Neural progenitor cell (in vitro differentiated cells): ENCODE data around the gene MYL10. TPM values are rescaled to one million over a fixed set of nuclear protein-coding genes. Genes with fewer than 3 reads are reported as not detected.
A peak's percentile ranks its signal among the peaks of the same experiment; 100 is the strongest.

Experiments
- DNase-seq: peaks from one replicate; pipeline ENCODE4 v3.0.0-alpha.2; 2016; ENCODE audit warnings: low spot score
- H2AFZ ChIP-seq: fragments of 200-600 bp; sonication (generic); replicated peaks from 2 replicates; pipeline ENCODE4 v1.6.1; 2016; ENCODE audit warnings: antibody characterized with exemption
- H3F3A ChIP-seq: fragments of 200-600 bp; sonication (generic); 2 replicates; pipeline ENCODE4 v1.6.1; 2016; ENCODE audit warnings: antibody characterized with exemption, low read depth
- H3K27ac ChIP-seq: fragments of 200-600 bp; sonication (generic); 2 replicates; pipeline ENCODE4 v1.5.1; 2016; ENCODE audit warnings: mild to moderate bottlenecking
- H3K27me3 ChIP-seq: fragments of 200-600 bp; sonication (generic); 2 replicates; pipeline ENCODE4 v1.6.1; 2016; ENCODE audit warnings: mild to moderate bottlenecking, moderate library complexity
- H3K36me3 ChIP-seq: fragments of 200-600 bp; sonication (generic); 2 replicates; pipeline ENCODE4 v1.5.1; 2016
- H3K4me1 ChIP-seq: fragments of 200-600 bp; sonication (generic); 2 replicates; pipeline ENCODE4 v1.6.1; 2016; ENCODE audit warnings: mixed run types
- H3K4me2 ChIP-seq: fragments of 200-600 bp; sonication (generic); 2 replicates; pipeline ENCODE4 v1.6.1; 2016
- H3K4me3 ChIP-seq: fragments of 200-600 bp; sonication (generic); 2 replicates; pipeline ENCODE4 v1.5.1; 2016
- H3K79me2 ChIP-seq: fragments of 200-600 bp; sonication (generic); 2 replicates; pipeline ENCODE4 v1.6.1; 2016; ENCODE audit warnings: low read depth
- H3K9ac ChIP-seq: fragments of 200-600 bp; sonication (generic); 2 replicates; pipeline ENCODE4 v1.6.1; 2016
- H3K9me3 ChIP-seq: fragments of 200-600 bp; sonication (generic); 2 replicates; pipeline ENCODE4 v1.5.1; 2016; ENCODE audit warnings: low read depth
- H4K20me1 ChIP-seq: fragments of 200-600 bp; sonication (generic); 2 replicates; pipeline ENCODE4 v1.6.1; 2016; ENCODE audit warnings: low read depth
- H3K27ac Mint-ChIP-seq: 3 replicates; pipeline ENCODE4 v1.8.0; 2021; ENCODE audit warnings: mixed read lengths
- H3K27me3 Mint-ChIP-seq: 2 replicates; pipeline ENCODE4 v1.8.0; 2022; ENCODE audit warnings: low read depth, mild to moderate bottlenecking, inconsistent platforms, moderate library complexity, mixed read lengths; ENCODE audit not compliant: insufficient read depth
- H3K36me3 Mint-ChIP-seq: 3 replicates; pipeline ENCODE4 v1.8.0; 2021; ENCODE audit warnings: mixed read lengths
- H3K4me1 Mint-ChIP-seq: 3 replicates; pipeline ENCODE4 v1.8.0; 2021; ENCODE audit warnings: mixed read lengths
- H3K4me3 Mint-ChIP-seq: 3 replicates; pipeline ENCODE4 v1.8.0; 2021; ENCODE audit warnings: mild to moderate bottlenecking, moderate library complexity, mixed read lengths
- H3K9me3 Mint-ChIP-seq: 3 replicates; pipeline ENCODE4 v1.8.0; 2020; ENCODE audit warnings: mixed read lengths
- EZH2 ChIP-seq: fragments of 200-600 bp; sonication (generic); IDR thresholded peaks from 2 replicates; pipeline ENCODE4 v1.6.1; 2017; ENCODE audit warnings: antibody characterized with exemption, mild to moderate bottlenecking, moderate library complexity
- EZH2phosphoT487 ChIP-seq: fragments of 200-600 bp; sonication (generic); IDR thresholded peaks from 2 replicates; pipeline ENCODE4 v1.6.1; 2017; ENCODE audit warnings: antibody characterized with exemption
- total RNA-seq: library from RNA; depleted of rRNA; stranded (reverse); fragments of >200 nt; gene quantifications from 2 replicates; pipeline ENCODE4 v1.2.3, GENCODE V29; 2015; ENCODE audit warnings: low replicate concordance
- TF ChIP-seq, protein P1 (sequence below): fragments of 200-600 bp; sonication (generic); IDR thresholded peaks from 2 replicates; pipeline ENCODE4 v1.5.1; 2017; ENCODE audit warnings: antibody characterized with exemption, mild to moderate bottlenecking

The MYL10 gene
- total RNA-seq, 1 donor from 2014 or later: not detected

DNA sequence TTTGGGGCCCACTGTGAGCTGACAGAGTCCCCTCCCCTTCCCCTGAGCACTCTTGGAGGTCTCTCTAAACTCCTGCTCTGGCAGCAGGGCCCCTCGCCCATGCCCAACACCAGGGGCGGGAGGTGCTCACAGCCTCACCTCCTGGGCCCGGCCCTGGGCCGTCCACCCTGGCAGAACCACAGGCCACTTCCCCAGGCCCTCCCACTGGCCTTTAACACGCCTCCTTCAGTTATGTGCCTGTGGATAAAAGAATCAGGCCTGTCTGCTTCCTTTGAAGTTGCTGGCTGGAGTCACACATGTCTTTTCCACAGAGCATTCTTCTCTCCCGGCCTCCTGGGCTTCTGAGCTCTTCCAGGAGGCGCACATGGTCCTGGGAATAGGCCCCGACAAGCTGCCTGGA is 10.2 kb downstream of the MYL10 start:
- Histone ChIP-seq H4K20me1 (no peaks in the 10 kb centered on the region), H3F3A (peaks cover 3% of the 10 kb centered on the region), H3K9me3 (no peaks in the 10 kb centered on the region), H3K9ac (no peak overlapping the region), H3K36me3 (no peaks in the 10 kb centered on the region), H2AFZ (no peak overlapping the region), H3K4me3 (no peak overlapping the region), H3K27me3 (no peaks in the 10 kb centered on the region), H3K27ac (no peak overlapping the region), H3K4me1 (peaks cover 6% of the 10 kb centered on the region), H3K79me2 (no peaks in the 10 kb centered on the region), H3K4me2 (no peak overlapping the region)
- H3K27ac Mint-ChIP-seq: peak overlapping the region; percentile 94
- no peak overlapping the region for H3K4me3 Mint-ChIP-seq
- DNase-seq: no peak
- no peak for TF ChIP-seq EZH2
- TF ChIP-seq EZH2phosphoT487: no peak
- TF ChIP-seq, protein P1, sequence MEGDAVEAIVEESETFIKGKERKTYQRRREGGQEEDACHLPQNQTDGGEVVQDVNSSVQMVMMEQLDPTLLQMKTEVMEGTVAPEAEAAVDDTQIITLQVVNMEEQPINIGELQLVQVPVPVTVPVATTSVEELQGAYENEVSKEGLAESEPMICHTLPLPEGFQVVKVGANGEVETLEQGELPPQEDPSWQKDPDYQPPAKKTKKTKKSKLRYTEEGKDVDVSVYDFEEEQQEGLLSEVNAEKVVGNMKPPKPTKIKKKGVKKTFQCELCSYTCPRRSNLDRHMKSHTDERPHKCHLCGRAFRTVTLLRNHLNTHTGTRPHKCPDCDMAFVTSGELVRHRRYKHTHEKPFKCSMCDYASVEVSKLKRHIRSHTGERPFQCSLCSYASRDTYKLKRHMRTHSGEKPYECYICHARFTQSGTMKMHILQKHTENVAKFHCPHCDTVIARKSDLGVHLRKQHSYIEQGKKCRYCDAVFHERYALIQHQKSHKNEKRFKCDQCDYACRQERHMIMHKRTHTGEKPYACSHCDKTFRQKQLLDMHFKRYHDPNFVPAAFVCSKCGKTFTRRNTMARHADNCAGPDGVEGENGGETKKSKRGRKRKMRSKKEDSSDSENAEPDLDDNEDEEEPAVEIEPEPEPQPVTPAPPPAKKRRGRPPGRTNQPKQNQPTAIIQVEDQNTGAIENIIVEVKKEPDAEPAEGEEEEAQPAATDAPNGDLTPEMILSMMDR: no peak
- no peaks in the 10 kb centered on the region for H3K9me3 Mint-ChIP-seq
- H3K27me3 Mint-ChIP-seq: peaks cover 29% of the 10 kb centered on the region
- no peaks in the 10 kb centered on the region for H3K36me3 Mint-ChIP-seq
- peaks cover 13% of the 10 kb centered on the region for H3K4me1 Mint-ChIP-seq

DNA sequence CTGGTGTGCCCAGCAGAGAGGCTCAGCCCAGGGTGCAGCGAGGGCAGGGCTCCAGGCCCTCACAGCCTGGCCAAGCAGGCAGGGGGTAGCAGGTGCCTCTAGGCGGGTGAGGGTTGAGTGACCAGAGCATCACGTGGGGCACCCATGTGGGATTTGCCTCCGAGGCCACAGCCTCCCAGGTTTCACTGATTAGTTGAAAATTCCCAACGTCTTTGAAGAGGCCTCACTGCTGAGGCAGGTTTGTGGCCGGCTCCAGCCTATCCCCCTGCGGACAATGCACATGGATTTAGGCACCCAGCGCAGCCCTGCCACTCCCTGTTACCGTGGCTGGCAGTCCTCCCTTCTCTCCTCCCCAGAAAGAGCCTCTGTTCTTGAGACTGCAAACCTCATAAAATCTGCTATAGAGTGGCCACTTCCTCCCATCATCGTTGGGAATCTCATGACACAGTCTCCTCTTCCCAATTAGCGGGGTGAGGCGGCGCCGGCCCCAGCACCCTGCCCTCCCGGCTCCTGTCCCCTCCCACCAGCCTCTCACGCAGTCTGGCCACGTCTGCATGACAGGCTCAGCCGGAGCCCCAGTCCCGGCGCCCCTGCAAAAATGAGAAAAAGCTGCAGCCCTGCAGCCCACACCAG is 10.8 kb downstream of the MYL10 start:
- Histone ChIP-seq H3K27ac (no peak overlapping the region), H3K4me2 (no peak overlapping the region), H3F3A (peaks cover 3% of the 10 kb centered on the region), H4K20me1 (no peaks in the 10 kb centered on the region), H3K4me3 (no peak overlapping the region), H2AFZ (no peak overlapping the region), H3K9ac (no peak overlapping the region), H3K4me1 (peaks cover 8% of the 10 kb centered on the region), H3K27me3 (no peaks in the 10 kb centered on the region), H3K36me3 (no peaks in the 10 kb centered on the region), H3K9me3 (no peaks in the 10 kb centered on the region), H3K79me2 (no peaks in the 10 kb centered on the region)
- Mint-ChIP-seq H3K27ac (no peak overlapping the region), H3K36me3 (no peaks in the 10 kb centered on the region), H3K27me3 (peaks cover 30% of the 10 kb centered on the region), H3K4me1 (peaks cover 16% of the 10 kb centered on the region), H3K4me3 (peak overlapping the region; percentile 33), H3K9me3 (no peaks in the 10 kb centered on the region)
- TF ChIP-seq, protein P1: no peak
- TF ChIP-seq EZH2 (no peak), EZH2phosphoT487 (no peak)
- no peak for DNase-seq

DNA sequence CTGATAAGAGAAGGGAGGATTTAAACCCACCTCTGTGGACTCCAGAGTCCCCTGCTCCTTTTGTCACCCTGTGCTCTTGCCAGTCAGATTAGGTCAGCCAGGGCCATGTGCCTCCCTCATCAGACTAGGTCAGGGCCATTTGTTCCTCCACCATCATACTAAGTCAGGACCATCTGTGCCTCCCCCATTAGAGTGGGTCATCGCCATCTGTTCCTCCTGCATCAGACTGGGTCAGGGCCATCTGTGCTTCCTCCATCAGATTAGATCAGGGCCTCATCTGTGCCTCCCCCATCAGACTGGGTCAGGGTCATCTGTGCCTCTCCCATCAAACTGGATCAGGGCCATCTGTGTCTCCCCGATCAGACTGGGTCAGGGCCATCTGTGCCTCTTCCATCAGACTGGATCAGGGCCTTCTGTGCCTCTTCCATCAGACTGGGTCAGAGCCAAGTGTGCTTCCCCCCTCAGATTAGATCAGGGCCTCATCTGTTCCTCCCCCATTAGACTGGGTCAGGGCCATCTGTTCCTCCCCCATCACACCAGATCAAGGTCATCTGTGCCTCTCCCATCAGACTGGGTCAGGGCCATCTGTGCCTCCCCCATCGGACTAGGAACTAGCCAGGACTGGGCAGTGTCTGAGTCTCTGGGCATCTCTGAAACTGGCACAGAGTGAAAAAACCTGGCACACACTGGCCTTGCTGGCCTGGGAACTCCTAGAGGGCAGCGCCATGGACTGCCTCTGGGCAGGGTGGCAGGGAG is 11.5 kb downstream of the MYL10 start:
- Histone ChIP-seq H3K36me3 (no peaks in the 10 kb centered on the region), H3F3A (peaks cover 3% of the 10 kb centered on the region), H3K4me1 (peaks cover 11% of the 10 kb centered on the region), H3K27me3 (no peaks in the 10 kb centered on the region), H3K4me2 (no peak overlapping the region), H3K4me3 (no peak overlapping the region), H4K20me1 (no peaks in the 10 kb centered on the region), H2AFZ (no peak overlapping the region), H3K27ac (no peak overlapping the region), H3K9me3 (no peaks in the 10 kb centered on the region), H3K79me2 (no peaks in the 10 kb centered on the region), H3K9ac (no peak overlapping the region)
- H3K4me1 Mint-ChIP-seq: peaks cover 18% of the 10 kb centered on the region
- H3K27me3 Mint-ChIP-seq: peaks cover 29% of the 10 kb centered on the region
- no peak overlapping the region for H3K27ac Mint-ChIP-seq
- no peak for DNase-seq
- no peaks in the 10 kb centered on the region for H3K9me3 Mint-ChIP-seq
- no peak for TF ChIP-seq EZH2
- no peaks in the 10 kb centered on the region for H3K36me3 Mint-ChIP-seq
- H3K4me3 Mint-ChIP-seq: no peak overlapping the region

DNA sequence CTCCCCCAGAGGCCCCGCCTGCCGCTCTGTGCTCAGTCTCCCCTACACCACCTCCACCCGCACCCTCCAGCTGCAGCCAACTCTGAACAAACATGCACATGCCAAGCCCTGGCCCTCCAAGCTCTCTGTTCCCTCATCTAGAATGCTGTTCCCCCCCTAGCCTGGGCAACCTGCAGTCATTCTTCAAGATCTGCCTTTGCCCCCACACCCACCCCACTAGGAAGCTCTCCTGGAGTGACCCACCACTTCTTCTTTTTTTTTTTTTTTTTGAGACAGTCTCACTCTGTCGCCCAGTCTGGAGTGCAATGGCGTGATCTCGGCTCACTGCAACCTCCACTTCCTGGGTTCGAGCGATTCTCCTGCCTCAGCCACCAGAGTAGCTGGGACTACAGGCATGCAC is 13.7 kb downstream of the MYL10 start:
- no peak overlapping the region for H3K4me3 Mint-ChIP-seq
- Histone ChIP-seq H3K27me3 (no peaks in the 10 kb centered on the region), H3K9me3 (no peaks in the 10 kb centered on the region), H3K36me3 (no peaks in the 10 kb centered on the region), H3K9ac (no peak overlapping the region), H3K4me3 (no peak overlapping the region), H2AFZ (no peak overlapping the region), H4K20me1 (no peaks in the 10 kb centered on the region), H3F3A (peaks cover 3% of the 10 kb centered on the region), H3K4me2 (no peak overlapping the region), H3K4me1 (peaks cover 11% of the 10 kb centered on the region), H3K79me2 (no peaks in the 10 kb centered on the region), H3K27ac (no peak overlapping the region)
- TF ChIP-seq EZH2phosphoT487: no peak
- no peak for TF ChIP-seq EZH2
- TF ChIP-seq, protein P1: no peak
- H3K4me1 Mint-ChIP-seq: peaks cover 18% of the 10 kb centered on the region
- DNase-seq: no peak
- no peaks in the 10 kb centered on the region for H3K36me3 Mint-ChIP-seq
- H3K9me3 Mint-ChIP-seq: no peaks in the 10 kb centered on the region
- H3K27me3 Mint-ChIP-seq: peaks cover 24% of the 10 kb centered on the region
- no peak overlapping the region for H3K27ac Mint-ChIP-seq
